ENCODE data around the gene VPS37D. TPM values are rescaled to one million over a fixed set of nuclear protein-coding genes. Genes with fewer than 3 reads are reported as not detected.

The VPS37D gene
- polyA plus RNA-seq, 3 donors = not detected

DNA sequence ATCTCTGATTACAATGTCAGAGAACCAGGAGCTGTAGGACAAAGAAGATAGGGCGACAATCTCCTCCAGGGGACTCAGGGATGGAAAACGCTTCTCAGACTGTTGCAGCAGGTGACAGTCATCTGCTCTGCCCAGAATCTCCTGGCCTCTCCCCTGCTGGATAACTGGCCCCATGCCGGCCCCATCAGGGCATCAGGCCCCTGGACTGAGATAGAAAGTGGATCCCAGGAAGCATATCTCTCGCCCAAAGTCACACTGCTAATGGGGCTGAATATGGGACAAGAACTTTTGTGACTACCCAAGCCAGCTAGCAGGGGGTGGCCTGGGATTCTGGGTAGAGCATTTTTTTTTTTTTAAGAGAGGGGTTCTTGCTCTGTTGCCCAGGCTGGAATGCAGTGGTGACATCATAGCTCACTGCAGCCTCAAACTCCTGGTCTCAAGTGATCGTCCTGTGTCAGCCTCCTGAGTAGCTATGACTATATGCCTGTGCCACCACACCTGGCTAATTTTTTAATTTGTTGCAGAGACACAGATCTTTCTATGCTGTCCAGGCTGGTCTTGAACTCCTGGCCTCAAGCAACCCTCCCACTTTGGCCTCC lies 22.8 kb upstream of the VPS37D start:
- no peak overlapping the region for H3K4me2 ChIP-seq (replicated peaks; ENCODE audit: extremely low read depth, low read length, poor library complexity, severe bottlenecking)
- Mint-ChIP-seq H3K4me3 (no peak overlapping the region), H3K9me3 (peaks cover 3 to 38% (median 29%) of the 10 kb centered on the region in 7 donors), H3K27me3 (ENCODE audit: low read depth in 3 of 3) (peaks cover 57 to 83% (median 65%) of the 10 kb centered on the region in 3 donors), H3K4me1 (peaks cover 18% of the 10 kb centered on the region), H3K27ac (no peak overlapping the region), H3K36me3 (peaks cover 0 to 2% of the 10 kb centered on the region in 2 donors)
- H3K4me1 ChIP-seq (ENCODE audit: control insufficient read depth in 1 of 2, insufficient read depth in 2 of 2, low read length in 2 of 2) = peaks cover 3 to 8% of the 10 kb centered on the region in 2 donors
- H3K4me3 ChIP-seq (replicated peaks in 1 of 3; ENCODE audit: low read depth in 2 of 3, low read length in 3 of 3) = no peak overlapping the region
- no peak overlapping the region for H3K9ac ChIP-seq (ENCODE audit: insufficient read depth, low read length, poor library complexity, severe bottlenecking)
- no peak overlapping the region for H2AFZ ChIP-seq (ENCODE audit: insufficient read depth, low read depth, low read length, poor library complexity, severe bottlenecking)
- no peak for DNase-seq
- peaks cover 24 to 25% of the 10 kb centered on the region in 2 donors for H3K9me3 ChIP-seq (replicated peaks in 1 of 2; ENCODE audit: control insufficient read depth in 1 of 2, insufficient read depth in 1 of 2, low read length in 2 of 2)
- no peaks in the 10 kb centered on the region for H4K20me1 ChIP-seq (ENCODE audit: insufficient read depth, low read length)
- no peaks in the 10 kb centered on the region for H3K36me3 ChIP-seq (replicated peaks in 1 of 2; ENCODE audit: control insufficient read depth in 1 of 2, insufficient read depth in 2 of 2, low read length in 2 of 2)
- H3K79me2 ChIP-seq (ENCODE audit: insufficient read depth, low read length) = no peaks in the 10 kb centered on the region
- intact Hi-C loops (cut with micrococcal nuclease) = no loop called here
- TF ChIP-seq, protein P1, sequence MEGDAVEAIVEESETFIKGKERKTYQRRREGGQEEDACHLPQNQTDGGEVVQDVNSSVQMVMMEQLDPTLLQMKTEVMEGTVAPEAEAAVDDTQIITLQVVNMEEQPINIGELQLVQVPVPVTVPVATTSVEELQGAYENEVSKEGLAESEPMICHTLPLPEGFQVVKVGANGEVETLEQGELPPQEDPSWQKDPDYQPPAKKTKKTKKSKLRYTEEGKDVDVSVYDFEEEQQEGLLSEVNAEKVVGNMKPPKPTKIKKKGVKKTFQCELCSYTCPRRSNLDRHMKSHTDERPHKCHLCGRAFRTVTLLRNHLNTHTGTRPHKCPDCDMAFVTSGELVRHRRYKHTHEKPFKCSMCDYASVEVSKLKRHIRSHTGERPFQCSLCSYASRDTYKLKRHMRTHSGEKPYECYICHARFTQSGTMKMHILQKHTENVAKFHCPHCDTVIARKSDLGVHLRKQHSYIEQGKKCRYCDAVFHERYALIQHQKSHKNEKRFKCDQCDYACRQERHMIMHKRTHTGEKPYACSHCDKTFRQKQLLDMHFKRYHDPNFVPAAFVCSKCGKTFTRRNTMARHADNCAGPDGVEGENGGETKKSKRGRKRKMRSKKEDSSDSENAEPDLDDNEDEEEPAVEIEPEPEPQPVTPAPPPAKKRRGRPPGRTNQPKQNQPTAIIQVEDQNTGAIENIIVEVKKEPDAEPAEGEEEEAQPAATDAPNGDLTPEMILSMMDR (IDR thresholded peaks at IDR 0.05) = no peak
- WGBS (ENCODE audit: insufficient coverage) = 67% methylated on average over 5 of the region's 5 CpGs
- H3K27me3 ChIP-seq (ENCODE audit: control insufficient read depth in 2 of 2, insufficient read depth in 2 of 2, low read length in 2 of 2) = peaks cover 31 to 55% of the 10 kb centered on the region in 2 donors
- H3K27ac ChIP-seq (ENCODE audit: low read depth in 1 of 2, low read length in 2 of 2) = no peak overlapping the region

- WGBS (ENCODE audit: insufficient coverage) = 36% methylated on average over 4 of the region's 4 CpGs
- peaks cover 3 to 32% (median 23%) of the 10 kb centered on the region in 7 donors for H3K9me3 Mint-ChIP-seq
- H3K27ac Mint-ChIP-seq = peak overlapping the region in 1 of 7 donors; percentile 11
- Histone ChIP-seq H3K79me2 (ENCODE audit: insufficient read depth, low read length) (no peaks in the 10 kb centered on the region), H2AFZ (ENCODE audit: insufficient read depth, low read depth, low read length, poor library complexity, severe bottlenecking) (no peak overlapping the region), H4K20me1 (ENCODE audit: insufficient read depth, low read length) (no peaks in the 10 kb centered on the region), H3K36me3 (replicated peaks in 1 of 2; ENCODE audit: control insufficient read depth in 1 of 2, insufficient read depth in 2 of 2, low read length in 2 of 2) (no peaks in the 10 kb centered on the region), H3K4me2 (replicated peaks; ENCODE audit: extremely low read depth, low read length, poor library complexity, severe bottlenecking) (no peak overlapping the region), H3K9me3 (replicated peaks in 1 of 2; ENCODE audit: control insufficient read depth in 1 of 2, insufficient read depth in 1 of 2, low read length in 2 of 2) (peaks cover 23 to 24% of the 10 kb centered on the region in 2 donors), H3K4me1 (ENCODE audit: control insufficient read depth in 1 of 2, insufficient read depth in 2 of 2, low read length in 2 of 2) (peaks cover 3 to 8% of the 10 kb centered on the region in 2 donors), H3K9ac (ENCODE audit: insufficient read depth, low read length, poor library complexity, severe bottlenecking) (no peak overlapping the region), H3K27ac (ENCODE audit: low read depth in 1 of 2, low read length in 2 of 2) (no peak overlapping the region), H3K4me3 (replicated peaks in 1 of 3; ENCODE audit: low read depth in 2 of 3, low read length in 3 of 3) (no peak overlapping the region), H3K27me3 (ENCODE audit: control insufficient read depth in 2 of 2, insufficient read depth in 2 of 2, low read length in 2 of 2) (peaks cover 31 to 64% of the 10 kb centered on the region in 2 donors)
- H3K27me3 Mint-ChIP-seq (ENCODE audit: low read depth in 3 of 3) = peaks cover 63 to 85% (median 72%) of the 10 kb centered on the region in 3 donors
- peak in 1 of 3 donors; percentile 16 for DNase-seq
- TF ChIP-seq, protein P1 (IDR thresholded peaks at IDR 0.05) = no peak
- intact Hi-C loops (cut with micrococcal nuclease) = no loop called here
- H3K4me1 Mint-ChIP-seq = peaks cover 18% of the 10 kb centered on the region
- peaks cover 0 to 2% of the 10 kb centered on the region in 2 donors for H3K36me3 Mint-ChIP-seq
- peak overlapping the region in 1 of 2 donors; percentile 42 for H3K4me3 Mint-ChIP-seq
Measured at GRCh38 chr7:73645643-73646174, 21.9 kb upstream of the VPS37D start.

Measured in CD14-positive monocyte (primary cell).